Glomerular endothelial cell (primary cell): ENCODE results near the gene ATRNL1. TPM values are rescaled to one million over a fixed set of nuclear protein-coding genes. Genes with fewer than 3 reads are reported as not detected.
A peak's percentile ranks its signal among the peaks of the same experiment; 100 is the strongest.
"Not testable (repeated sequence)": the region's sequence is repeated elsewhere in the genome, so short reads cannot be mapped to it uniquely, and the experiment has no call there.

Experiments
- DNase-seq: peaks from one replicate; pipeline ENCODE4 v3.0.0-alpha.2; 2011; ENCODE audit warnings: low read depth, low spot score; ENCODE audit errors: extremely low read depth
- total RNA-seq: library from RNA; depleted of rRNA; stranded (reverse); fragments of >200 nt; gene quantifications from 2 replicates; pipeline ENCODE4 v1.2.3, GENCODE V29; 2015

Gene ATRNL1
- total RNA-seq, 1 donor from 2014 or later = 5.3 TPM

DNA sequence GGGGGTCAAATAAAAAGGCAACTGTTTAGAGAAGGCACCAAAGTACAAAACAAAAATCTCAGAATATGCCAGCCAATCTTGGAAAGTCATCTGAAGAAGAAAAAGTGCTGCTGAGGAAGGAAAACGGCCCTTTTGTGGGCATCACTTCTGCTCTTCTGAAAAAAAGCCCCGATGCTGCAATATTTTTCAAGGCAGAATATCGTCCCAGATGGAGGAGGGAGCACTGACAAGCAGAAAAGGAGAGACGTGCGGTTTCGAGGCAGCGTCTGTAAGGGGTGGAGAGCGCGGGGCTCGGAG is 959 bp upstream of the ATRNL1 start:
- no peak for DNase-seq

DNA sequence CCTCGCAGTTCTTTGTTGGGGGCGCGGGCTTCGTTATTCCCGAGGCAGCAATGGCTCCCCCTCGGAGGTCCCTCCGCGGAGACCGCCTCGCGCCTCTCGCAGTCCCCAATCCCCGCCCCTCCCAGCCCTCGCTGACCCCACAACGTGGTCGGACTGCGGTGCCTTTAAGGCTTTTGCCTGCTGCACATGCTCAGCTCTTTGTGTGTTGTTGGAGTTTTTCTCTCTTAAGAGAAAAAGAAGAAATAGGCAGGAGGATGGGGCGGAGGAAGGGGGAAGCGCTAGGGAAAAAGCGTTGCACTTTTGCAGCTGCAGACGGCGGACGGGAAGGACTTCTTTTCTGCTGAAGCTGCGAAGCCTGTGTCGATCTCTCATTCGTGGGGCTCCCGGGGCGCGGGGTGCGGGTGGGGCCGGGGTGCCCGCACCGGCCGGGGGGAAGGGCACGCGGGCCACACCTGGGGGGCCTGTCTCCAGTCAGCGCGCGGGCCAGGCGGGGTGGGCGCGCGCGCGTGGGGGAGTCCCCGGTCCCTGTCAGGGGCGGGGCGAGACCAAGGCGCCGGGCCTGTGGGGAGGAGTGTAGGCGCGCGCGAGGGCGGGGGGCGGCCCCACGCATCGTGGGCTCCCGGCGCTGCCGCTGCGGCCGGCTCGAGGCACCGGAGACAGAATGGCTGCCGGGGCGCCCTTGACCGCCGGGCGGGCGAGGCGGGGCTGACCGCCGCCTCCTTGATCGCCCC is 445 bp upstream of the ATRNL1 start:
- DNase-seq = no peak

DNA sequence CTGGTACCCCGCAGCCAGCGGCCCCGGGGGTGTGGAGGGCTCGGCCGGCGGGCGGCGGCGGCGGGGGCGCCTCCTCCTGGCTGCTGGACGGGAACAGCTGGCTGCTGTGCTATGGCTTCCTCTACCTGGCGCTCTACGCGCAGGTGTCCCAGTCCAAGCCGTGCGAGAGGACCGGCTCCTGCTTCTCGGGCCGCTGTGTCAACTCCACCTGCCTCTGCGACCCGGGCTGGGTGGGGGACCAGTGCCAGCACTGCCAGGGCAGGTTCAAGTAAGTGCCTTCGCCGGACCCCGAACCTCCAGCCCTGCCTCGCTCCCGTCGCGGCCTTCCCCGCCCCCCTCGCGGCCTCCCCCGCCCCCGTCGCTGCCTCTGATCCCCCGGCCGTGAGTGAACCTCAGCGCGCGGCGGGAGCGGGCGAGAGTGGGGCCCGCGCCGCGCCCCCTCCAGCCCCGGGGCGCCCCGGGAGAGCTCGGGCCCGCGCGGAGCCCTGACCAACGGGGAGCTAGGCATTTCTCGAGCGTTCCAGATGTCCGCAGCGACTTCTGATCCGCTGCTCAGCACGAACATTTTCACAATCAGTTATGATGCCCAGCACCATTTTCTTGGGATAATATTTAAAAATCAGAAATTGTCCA is 727 bp downstream of the ATRNL1 start:
- DNase-seq = no peak

DNA sequence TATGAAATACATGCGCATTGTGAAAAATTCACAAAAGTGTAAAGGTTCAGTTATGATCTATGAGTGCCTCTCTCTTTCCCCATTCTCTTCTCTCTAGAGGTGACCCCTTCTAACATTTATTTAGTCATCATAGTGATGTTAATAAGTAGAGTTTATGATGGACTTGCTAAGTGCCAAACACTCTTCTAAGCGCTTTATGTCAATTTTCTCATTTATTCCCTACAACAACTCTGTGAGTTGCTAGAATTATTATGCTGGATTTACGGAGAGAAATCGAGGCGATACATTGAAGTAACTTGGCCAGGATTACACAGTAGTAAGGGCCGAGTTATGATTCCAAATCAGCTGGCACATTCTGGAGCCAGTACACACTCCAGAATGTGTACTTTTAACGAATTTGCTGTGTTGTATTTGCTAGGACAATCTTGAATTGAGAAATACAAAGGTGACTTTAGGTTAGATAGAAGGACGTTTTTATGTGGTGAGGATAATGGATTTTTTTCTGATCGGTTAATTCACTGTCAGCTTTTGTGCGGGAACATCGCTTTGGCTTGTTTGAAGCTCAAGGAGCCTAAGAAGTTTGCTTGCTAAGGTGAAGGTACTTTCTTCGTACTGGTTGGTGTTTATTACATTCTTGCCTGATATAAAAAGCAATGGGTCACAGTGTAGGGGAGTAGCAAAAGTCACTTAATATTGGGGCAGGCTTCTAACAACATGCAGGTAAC is 1.4 kb downstream of the ATRNL1 start:
- no peak for DNase-seq

DNA sequence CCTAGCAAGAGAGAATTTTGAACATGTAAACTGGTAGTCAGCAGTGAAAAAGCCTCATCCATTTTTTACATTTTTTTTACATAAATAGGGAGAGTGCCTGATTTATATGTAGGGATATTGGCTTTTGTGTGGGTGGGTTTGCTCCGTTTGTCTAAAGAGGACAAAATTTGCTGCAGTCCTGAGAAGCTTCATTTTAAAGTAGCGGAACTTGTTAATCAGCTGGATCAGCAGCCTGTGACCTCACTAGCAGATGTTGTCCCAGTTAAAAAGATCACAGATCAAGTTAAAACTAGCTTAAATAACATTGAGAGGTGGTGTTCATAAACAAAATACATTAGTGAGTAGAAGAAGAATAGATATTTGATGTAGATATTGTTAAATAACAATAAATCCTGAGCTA is 2.6 kb downstream of the ATRNL1 start:
- DNase-seq = no peak

DNA sequence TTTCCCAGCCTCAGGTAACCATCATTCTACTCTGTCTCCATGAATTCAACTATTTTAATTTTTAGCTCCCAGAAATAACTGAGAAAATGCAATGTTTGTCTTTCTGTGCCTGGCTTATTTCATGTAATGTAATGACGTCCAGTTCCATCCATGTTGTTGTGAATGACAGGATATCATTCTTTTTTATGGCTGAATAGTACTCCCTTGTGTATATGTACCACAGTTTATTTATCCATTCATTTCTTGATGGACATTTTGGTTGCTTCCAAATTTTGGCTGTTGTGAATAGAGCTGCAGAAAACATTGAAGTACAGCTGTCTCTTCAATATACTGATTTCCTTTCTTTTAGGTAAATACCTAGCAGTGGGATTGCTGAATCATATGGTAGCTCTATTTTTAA is 10.5 kb downstream of the ATRNL1 start:
- DNase-seq = no peak

DNA sequence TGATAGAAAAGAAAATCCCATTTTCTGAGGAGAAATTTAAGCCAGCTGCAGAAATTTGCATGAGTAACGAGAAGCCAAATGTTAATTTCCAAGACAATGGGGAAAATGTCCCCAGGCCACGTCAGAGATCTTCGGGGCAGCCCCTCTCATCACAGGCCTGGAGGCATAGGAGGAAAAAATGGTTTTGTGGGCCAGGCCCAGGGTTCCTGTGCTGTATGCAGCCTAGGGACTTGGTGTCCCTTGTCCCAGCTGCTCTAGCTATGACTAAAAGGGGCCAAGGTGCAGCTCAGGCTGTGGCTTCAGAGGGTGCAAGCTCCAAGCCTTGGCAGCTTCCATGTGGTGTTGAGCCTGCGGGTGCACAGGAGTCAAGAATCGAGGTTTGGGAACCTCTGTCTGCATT is 12.2 kb downstream of the ATRNL1 start:
- not testable (repeated sequence) for DNase-seq

DNA sequence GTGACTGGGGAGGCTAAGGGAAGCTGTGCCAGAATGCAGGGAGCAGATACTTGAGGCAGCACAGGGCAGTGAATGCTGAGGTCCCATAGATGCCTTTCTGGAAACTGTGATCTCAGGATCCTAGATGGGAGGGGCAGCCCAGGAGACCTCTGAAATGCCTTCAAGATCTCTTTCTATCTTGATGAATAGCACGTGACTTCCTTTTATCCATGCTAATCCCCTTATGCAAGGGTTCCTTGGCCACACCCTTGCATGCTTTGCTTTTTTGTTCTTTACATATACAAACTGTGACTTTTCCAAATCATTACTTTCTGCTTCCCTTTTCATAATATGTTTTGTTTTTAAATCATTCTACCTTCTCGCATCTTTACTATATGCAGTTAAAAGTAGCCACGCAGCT is 14.7 kb downstream of the ATRNL1 start:
- no peak for DNase-seq

DNA sequence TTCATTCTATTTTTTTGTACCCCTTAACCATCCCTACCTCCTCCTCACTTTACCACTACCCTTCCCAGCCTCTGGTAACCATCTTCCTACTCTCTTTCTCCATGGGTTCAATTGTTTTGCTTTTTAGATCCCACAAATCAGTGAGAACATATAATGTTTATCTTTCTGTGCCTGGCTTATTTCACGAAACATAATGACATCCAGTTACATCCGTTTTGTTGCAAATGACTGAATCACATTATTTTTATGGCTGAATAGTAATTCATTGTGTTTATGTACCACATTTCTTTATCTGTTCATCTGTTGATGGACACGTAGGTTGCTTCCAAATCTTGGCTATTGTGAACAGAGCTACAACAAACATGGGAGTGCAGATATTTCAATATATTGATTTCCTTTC is 24.1 kb downstream of the ATRNL1 start:
- DNase-seq = no peak

DNA sequence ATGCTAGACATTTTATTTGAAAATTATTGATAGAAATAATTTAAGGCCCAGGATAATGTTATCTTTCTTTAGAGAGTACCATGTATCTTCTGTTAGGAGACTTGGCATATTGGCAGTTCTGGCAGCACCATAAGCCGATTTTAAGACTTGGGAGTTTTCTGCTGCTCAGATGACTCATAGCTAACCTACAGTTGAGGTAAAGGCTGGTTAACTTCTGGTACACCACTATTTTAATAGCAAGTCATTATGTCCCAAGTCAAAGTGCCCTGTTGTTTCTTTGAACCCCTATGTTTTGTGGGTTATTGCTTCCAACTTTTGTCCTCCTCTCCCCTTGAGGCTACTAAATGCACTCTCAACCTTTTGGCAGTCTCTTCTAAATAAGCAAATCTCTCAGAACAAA is 25.2 kb downstream of the ATRNL1 start:
- DNase-seq = no peak

DNA sequence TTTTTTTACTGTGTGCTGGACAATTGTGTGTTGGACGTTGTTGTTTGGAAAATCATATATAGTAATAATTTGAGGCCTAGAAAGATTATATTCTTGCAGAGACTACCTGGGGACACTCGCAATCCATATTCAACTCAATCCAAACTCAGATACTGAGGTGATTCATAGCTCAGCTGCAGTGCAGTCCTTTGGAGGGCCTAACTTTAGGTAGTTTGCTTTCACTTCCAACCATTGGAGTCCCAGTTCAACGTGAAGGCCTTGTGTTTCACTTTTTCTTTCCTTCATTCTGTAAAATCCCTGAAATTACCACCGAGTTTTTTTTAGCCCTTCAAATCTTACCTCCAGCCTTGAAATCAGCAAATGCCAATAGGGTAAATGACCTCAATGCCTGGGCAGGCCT is 32.3 kb downstream of the ATRNL1 start:
- no peak for DNase-seq

DNA sequence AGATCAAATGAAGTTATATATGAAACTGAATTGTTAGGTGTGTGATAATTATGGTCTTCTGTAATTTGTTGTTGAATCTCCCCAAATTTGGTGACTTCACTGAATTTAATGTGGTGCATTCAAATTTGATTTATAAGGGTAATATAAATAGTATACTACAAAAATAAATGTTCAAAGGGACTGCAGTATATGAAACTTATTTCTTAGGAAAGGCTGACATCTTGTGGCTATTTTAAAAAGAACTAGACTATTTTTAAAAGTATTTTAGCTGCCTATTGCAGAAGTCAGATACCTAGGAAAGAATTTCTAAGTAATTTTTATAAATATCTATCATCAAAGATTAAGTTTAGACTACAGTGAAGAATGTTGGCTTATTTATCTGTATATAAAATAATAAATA is 36.6 kb downstream of the ATRNL1 start:
- DNase-seq = peak; percentile 9

DNA sequence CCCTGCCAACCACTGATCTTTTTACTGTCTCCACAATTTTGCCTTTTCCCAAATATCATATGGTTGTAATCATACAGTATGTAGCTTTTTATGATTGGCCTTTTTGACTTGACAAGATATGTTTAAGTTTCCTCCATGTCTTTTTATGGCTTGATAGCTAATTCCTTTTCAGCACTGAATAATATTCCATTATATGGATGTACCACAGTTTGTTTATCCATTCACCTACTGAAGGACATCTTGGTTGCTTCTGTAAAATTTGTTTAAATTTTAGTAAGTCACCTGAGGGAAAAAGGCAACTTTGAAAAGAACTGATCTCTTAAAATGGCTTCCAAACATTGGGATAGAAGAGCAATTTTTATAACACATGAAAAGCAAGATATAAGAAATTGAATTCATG is 43.5 kb downstream of the ATRNL1 start:
- DNase-seq = no peak

DNA sequence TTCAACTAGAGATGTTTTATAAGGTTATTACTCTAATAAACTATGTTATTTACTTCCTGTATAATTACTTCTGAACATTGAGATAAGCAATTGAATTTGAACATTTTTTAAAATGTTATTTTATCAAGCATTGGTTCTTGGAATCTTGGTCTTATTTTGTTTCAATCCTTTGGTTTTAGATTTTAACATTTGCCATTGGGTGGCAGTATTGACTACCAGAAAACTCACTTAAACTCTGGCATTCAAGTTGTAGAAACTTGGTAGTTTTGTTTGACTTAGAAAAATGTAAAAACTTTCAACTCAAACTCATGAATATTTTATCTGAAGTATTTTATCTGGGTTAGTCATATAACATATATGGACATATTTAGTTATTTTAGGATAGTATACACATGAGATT is 48.1 kb downstream of the ATRNL1 start:
- DNase-seq = no peak

DNA sequence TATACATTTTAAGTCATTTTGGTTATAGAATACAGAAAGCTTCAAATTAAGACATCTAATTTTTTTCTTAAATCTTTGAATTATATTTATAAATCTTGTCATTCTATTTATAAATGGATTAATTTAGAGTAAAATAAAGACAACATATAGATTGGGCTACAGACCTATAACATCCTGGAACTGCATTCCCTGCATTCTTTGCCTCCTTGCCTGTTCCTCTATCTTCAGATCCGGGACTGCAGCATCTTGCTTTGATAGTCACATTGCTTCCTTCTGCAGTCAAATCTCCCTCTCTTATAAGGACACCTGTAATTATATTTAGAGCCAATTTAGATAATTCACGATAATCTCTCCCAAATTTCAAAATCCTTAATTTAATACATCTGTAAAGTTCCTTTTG is 64.2 kb downstream of the ATRNL1 start:
- DNase-seq = no peak

DNA sequence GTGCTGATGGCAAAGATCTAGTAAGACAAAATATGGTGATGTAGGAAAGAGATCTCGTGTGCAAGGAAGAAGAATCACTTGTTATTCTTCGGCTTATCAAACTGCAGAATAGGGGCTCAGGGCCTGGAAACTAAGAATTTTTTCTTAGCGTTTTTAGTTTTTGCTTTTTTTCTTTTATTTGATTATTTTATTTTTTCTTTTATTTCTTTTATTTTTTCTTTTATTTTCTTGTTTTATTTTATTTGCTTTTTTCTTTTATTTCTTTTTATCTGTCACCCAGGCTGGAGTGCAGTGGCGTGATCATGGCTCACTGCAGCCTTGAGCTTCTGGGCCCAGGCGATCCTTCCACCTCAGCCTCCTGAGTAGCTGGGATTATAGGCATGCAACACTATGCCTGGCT is 70.0 kb downstream of the ATRNL1 start:
- no peak for DNase-seq

DNA sequence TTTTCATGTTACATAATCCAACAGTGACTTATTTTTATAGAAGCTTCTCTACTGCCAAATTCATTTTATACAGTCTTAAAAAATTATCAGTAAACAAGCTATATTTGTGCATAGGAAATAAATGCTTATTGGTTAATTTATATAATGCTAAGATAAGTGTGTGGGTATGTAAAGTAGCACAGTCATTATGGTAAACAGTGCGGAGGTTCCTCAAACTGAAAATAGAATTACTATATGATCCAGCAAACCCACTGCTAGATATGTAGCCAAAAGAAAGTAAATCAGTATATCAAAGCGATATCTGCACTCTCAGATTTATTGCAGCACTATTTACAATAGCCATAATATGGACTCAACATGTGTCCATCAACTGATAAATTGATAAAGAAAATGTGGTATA is 71.1 kb downstream of the ATRNL1 start:
- no peak for DNase-seq

DNA sequence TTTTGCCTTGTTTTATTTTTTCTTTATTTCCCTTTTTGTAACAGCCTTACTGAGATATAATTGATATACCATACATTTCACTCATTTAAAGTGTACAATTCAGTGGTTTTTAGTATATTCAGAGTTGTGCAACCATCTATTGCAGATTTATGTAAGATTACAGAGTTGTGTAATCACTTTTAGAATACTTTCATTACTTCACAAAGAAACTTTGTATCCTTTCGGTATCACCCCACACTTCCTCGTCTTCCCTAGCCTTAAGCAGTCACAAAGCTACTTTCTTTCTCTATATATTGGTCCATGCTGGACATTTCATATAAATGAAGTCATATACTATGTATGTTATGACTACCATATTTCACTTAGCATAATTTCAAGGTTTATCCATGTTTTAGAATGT is 74.6 kb downstream of the ATRNL1 start:
- DNase-seq = no peak

DNA sequence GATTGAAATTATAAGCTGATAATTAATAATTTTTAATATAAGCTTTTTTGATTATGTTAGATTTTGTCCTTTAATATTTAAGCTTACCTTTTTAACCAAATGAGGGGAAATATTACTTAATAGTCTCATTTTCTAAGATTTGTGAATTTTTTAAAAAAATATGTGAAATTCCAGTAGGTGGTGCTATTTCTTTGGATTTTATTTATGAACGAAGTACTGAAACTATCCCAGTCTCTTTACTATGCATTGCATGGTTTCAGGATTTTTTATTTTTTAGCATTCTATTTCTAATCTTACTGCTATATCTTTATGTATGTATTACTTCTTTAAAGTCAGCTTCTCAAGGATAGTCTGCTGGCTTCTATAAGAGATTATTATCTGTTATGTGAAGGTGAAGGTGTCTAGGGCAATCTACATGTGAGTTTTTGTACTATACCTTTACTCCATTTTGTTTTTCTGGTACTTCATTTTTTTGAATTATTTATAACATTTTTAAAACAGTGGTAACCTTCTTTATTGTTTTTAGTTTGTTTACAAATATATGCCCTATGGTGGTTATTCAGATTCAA is 78.3 kb downstream of the ATRNL1 start:
- DNase-seq = no peak

DNA sequence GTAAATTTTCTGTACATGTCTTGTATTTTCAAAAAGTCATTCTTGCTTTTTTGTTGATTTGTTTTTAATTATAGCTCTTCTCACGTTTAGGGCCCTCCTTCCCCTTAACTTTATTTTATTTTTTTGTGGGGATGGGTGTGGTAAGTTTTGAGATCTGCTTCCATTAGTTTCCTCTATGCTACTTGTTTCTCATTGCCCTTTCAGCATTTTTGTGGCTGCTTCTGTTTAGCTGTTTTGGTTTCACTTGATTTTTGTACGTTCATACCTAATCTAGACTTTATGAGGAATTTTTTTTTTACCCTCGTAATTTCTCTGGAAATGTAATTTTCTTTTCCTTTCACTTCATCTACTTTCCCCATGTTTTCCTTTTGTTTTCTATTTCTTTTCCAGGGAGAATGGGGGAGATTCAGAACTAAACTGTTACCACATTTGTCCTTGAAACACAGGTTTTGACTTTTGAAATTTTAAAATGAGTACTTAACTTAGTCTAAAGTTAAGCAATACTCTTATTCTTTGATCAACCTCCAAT is 80.8 kb downstream of the ATRNL1 start:
- DNase-seq = no peak

DNA sequence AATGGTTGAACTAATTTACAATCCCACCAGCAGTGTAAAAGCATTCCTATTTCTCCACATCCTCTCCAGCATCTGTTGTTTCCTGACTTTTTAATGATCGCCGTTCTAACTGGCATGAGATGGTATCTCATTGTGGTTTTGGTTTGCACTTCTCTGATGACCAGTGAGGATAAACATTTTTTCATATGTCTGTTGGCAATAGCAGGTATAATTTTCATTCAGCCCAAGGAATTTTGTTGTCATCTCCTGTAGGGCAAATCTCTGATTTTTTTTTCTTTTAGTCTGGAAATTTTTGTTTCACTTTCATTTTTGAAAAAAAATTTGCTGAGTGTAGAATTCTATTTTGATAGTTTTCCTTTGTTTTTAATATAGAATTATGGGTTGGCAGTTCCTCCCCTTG is 114.1 kb downstream of the ATRNL1 start:
- not testable (repeated sequence) for DNase-seq

DNA sequence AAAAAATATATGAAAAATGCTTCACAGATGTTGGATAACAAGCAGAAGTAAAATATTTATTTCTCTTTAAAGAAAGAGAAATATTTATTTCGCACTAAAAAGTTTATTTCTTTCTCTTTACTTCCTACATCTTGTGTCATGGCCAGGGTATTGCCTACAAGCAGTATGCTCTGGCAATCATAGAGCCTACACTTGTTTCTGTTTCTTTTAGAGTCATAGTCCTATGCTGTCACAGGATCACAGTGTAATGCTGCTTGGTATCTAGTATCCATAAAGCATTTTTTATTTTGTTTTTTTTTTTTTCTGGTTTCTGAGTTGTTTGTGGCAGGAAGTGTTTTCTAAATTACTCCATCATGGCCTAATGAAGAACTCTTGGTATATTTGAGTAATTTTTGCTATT is 116.0 kb downstream of the ATRNL1 start:
- DNase-seq = no peak
